Measurements from ENCODE around the gene DLG2.

Gene DLG2

GRCh38 chr11:84014539-84014938, 1612.6 kb downstream of the DLG2 start:
- Mint-ChIP-seq H3K4me1 (no peaks in the 10 kb centered on the region), H3K4me3 (no peak overlapping the region), H3K27ac (no peak overlapping the region), H3K27me3 (ENCODE audit: low read depth) (peaks cover 5% of the 10 kb centered on the region), H3K36me3 (ENCODE audit: low read depth) (no peaks in the 10 kb centered on the region), H3K9me3 (peaks cover 4% of the 10 kb centered on the region)
- TF ChIP-seq CTCF (IDR thresholded peaks at IDR 0.05; ENCODE audit: unreplicated experiment in 3 of 3), result no peak

- Mint-ChIP-seq H3K36me3 (ENCODE audit: low read depth) (no peaks in the 10 kb centered on the region), H3K27me3 (ENCODE audit: low read depth) (peaks cover 5% of the 10 kb centered on the region), H3K4me1 (no peaks in the 10 kb centered on the region), H3K9me3 (peaks cover 4% of the 10 kb centered on the region), H3K4me3 (no peak overlapping the region), H3K27ac (no peak overlapping the region)
- no peak for TF ChIP-seq CTCF (IDR thresholded peaks at IDR 0.05; ENCODE audit: unreplicated experiment in 3 of 3)
These were observed 1614.8 kb downstream of the DLG2 start for GRCh38 chr11:84012171-84012826.

- peaks cover 4% of the 10 kb centered on the region for H3K27me3 Mint-ChIP-seq (ENCODE audit: low read depth)
- no peak overlapping the region for H3K4me3 Mint-ChIP-seq
- peaks cover 8% of the 10 kb centered on the region for H3K36me3 Mint-ChIP-seq (ENCODE audit: low read depth)
- no peaks in the 10 kb centered on the region for H3K4me1 Mint-ChIP-seq
- no peak overlapping the region for H3K27ac Mint-ChIP-seq
- TF ChIP-seq CTCF (IDR thresholded peaks at IDR 0.05; ENCODE audit: unreplicated experiment in 3 of 3), result no peak
- peaks cover 45% of the 10 kb centered on the region for H3K9me3 Mint-ChIP-seq
These were observed 1624.0 kb downstream of the DLG2 start for GRCh38 chr11:84003181-84003580.

DNA sequence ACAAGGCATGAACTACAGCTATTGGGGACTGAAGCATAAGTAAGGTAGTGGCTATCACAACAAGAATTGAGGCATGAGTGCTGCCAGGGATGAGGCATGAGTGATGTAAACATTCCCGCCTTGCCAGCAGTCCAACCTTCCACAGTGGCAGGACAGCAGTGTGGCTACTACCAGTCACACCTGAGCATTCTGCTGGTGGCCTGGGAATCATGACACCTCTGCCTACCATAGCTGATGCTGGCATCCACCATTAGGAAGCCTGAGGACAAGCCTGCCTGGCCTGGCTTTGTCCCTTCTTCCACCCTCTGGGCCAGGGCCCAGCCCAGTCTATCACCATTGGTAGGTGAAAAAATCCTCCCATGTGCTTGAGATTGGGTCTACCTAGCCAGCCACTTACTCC, 1628.2 kb downstream of the DLG2 start:
- Mint-ChIP-seq H3K27me3 (ENCODE audit: low read depth) (no peaks in the 10 kb centered on the region), H3K4me1 (peaks cover 2% of the 10 kb centered on the region), H3K4me3 (no peak overlapping the region), H3K36me3 (ENCODE audit: low read depth) (peaks cover 5% of the 10 kb centered on the region), H3K9me3 (peaks cover 44% of the 10 kb centered on the region), H3K27ac (no peak overlapping the region)
- TF ChIP-seq CTCF (IDR thresholded peaks at IDR 0.05; ENCODE audit: unreplicated experiment in 3 of 3), result no peak

DNA sequence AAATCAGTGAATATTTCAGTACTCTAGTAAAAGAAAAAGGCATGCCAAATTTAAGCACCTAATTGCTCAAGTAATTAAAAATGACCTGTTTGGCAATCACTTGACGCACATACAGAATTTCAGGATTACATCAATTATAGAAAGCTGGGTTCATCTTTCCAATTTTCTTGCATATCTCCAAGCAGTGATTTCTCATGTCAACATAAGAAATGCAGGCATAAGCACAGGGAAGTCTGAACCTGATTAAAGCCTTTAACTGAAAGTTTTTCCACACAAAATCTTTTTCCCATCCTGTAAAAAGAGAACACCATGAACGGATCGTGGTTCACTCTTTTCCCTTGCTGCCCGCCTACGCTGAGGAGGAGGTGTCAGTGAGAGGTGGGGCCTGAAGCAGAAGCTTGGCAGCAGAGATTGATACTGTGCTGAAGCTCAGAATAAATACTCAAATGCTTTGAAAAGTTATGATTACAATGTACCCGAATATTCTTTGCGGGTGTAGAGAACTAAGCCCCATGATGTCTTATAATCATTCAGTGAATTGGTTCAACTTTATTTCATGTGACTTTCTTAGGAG, 1636.9 kb downstream of the DLG2 start:
- no peak overlapping the region for H3K4me3 Mint-ChIP-seq
- peaks cover 5% of the 10 kb centered on the region for H3K9me3 Mint-ChIP-seq
- H3K27me3 Mint-ChIP-seq (ENCODE audit: low read depth), result no peaks in the 10 kb centered on the region
- no peak overlapping the region for H3K27ac Mint-ChIP-seq
- TF ChIP-seq CTCF (IDR thresholded peaks at IDR 0.05; ENCODE audit: unreplicated experiment in 3 of 3), result no peak
- peaks cover 5% of the 10 kb centered on the region for H3K4me1 Mint-ChIP-seq
- no peaks in the 10 kb centered on the region for H3K36me3 Mint-ChIP-seq (ENCODE audit: low read depth)

GRCh38 chr11:83982825-83983224, 1644.3 kb downstream of the DLG2 start:
- H3K36me3 Mint-ChIP-seq (ENCODE audit: low read depth), result no peaks in the 10 kb centered on the region
- TF ChIP-seq CTCF (IDR thresholded peaks at IDR 0.05; ENCODE audit: unreplicated experiment in 3 of 3), result no peak
- peaks cover 2% of the 10 kb centered on the region for H3K9me3 Mint-ChIP-seq
- no peak overlapping the region for H3K27ac Mint-ChIP-seq
- H3K4me3 Mint-ChIP-seq, result no peak overlapping the region
- peaks cover 3% of the 10 kb centered on the region for H3K4me1 Mint-ChIP-seq
- H3K27me3 Mint-ChIP-seq (ENCODE audit: low read depth), result no peaks in the 10 kb centered on the region

All from nephron (organoid).